Fibroblast of skin of back (primary cell): ENCODE measurements around the gene TSSC4.

Experiments
- DNase-seq: peaks from one replicate; pipeline ENCODE4 v3.0.0-alpha.2; 2013

Gene TSSC4

DNA sequence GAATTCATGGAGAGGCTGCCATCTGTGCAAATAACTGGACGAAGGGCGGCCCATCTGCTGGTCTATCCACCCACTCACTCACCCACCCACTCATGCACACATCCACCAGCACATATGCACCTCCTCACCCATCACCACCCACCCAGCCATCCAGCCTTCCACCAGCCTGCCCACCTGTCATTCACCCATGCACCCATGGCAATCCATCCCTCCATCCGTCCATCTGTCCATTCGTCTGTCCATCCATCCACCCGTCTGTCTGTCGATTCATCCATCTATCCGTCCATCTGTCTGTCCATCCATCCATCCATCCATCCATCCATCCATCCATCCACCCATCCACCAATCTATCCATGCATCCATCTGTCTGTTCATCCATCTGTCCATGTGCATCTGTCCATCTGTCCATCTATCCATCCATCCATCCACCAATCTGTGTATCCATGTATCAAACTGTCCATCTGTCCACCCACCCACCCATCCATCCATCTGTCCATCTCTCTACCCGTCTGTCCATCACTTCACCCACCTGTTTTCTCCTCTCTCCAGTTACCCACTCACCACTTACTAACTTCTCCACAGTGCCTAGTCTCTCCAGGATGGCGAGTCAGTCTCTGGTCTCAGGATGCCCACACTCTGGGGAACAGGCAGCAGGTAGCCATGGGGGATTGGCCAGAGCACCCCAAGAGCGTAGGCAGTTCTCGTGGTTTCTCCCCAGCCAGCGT, 34.9 kb downstream of the TSSC4 start:
- DNase-seq, result no peak

DNA sequence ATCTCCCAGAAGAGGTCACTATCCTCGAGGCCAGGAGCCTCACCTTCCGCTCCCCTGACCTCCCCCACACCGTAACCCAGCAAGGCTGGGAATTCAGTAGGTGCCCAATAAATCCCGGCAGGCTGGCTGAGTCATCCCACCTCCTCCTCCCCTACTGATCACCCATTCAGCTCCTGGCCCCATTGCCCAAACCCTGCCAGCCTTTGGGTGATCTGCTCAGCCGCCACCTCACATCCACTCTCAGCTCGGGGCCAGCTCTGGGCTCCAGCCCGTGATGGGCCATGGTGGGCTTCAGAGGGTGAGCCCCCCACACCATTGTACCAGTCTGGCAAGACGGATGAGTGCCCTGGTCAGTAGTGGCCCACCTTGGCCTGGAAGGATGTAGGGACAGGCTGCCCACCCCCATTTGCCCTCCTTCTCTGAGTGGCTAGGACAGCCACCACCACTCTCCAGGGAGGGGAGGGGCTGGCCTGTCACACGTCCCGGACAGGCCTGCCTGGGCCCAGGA, 35.5 kb downstream of the TSSC4 start:
- no peak for DNase-seq

DNA sequence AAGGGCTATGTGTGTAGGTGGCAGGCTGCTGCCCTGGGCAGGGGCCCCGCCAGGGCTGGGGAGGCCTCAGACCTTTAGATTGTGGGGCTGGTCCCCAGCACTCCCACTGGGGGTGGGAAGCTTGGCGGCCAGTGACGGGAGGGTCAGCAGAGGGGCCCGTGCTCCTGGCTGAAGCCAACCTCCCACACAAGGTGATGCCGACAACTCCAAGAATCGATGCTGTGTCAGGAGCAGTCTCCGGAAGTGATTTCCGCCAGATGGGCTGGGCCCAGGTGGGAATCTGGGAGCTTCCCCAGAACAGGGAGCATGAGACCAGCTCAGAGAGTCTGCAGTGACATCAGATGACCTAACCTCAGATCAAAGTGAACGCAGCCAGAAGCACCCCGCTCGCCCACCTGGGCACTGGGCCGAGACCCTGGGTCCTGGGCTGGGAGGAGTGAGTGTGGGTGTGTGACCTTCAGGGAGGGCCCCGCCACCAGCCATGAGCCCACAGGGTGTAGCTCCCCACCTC, 36.0 kb downstream of the TSSC4 start:
- DNase-seq, result no peak

DNA sequence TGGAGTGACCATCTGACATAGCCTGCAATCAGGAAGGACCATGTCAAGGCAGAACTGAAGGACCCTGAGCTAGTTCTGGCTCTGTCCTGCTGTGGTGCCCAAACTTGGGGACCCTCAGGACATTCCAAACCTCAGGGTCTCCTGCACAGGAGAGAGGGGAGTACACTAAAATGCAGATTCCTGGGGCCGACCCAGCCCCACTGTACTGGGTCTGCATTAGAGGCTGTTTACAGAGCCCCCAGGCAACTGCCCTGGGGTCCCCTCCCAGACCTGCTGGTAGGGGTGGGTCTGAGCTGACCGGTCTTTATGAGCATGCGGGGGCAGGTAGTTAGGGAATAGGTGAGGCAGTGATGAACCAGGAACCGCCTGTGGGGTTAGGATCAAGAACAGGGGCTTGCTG, 37.0 kb downstream of the TSSC4 start:
- no peak for DNase-seq

DNA sequence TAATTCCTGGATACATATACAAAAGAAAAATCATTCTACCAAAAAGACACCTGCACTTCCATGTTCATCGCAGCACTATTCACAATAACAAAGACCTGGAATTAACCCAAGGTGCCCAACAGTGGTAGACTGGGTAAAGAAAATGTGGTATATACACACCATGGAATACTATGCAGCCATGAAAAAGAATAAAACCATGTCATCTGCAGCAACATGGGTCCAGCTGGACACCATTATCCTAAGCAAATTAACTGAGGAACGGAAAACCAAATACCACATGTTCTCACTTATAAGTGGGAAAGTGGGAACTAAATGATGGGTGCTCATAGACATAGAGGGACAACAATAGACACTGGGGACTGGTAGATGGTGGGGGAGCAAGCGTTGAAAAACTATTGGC, 39.3 kb downstream of the TSSC4 start:
- no peak for DNase-seq

DNA sequence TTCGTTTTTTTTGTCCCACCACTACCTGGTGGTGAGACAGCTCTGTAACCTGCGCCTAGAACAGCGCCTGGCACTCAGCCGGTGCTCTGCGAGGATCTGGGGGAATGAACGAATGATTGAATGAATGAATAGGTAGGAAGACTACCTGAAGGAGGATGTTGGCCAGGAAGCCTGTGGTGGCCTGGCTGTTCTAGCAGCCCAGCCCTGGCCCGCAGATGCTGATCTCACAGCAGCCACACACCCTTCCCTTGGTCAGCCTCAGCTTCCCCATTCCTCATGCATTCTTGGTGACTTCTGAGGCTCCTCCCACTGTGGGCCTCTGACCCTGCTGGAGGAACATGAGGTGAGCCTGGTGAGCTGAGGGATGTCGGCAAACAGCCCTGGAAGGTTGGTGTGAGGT, 40.1 kb downstream of the TSSC4 start:
- no peak for DNase-seq

DNA sequence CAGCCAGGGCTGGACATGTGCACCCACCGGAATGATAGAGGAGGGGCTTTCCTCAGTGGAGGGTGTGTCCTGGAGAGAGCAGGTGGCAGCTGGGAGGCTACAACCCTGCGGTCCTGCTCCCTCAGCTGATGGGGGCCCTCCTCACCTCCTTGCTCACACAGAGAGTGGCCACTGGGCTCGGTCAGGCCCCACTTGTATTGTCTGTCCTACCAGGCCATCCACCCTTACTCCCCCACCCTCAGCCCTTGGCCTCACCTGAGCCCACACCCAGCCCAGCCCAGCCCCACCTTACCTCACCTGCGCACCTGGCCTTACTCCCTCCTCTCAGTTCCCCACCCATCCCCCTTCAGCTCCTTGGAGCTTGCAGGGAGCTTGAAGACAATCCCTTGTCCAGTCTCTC, 40.6 kb downstream of the TSSC4 start:
- DNase-seq, result no peak

DNA sequence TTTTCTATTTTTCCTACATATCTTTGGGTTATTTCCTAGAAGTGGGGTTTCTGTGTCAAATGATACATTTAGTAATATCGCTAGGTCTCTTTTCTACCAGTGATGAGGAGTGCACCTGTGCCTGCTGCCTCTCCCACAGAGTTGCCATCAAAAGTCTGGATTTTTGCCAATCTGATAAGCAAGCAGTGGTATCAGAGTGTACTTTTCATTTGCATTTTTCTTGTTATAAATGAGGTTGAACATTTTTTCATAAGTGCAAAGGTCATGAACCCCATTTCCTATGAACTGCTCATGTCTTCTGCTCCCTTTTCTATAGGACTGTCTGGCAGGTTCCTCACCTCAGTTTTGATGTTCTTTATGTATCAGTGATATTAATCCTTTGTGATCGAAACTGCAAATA, 42.0 kb downstream of the TSSC4 start:
- no peak for DNase-seq

DNA sequence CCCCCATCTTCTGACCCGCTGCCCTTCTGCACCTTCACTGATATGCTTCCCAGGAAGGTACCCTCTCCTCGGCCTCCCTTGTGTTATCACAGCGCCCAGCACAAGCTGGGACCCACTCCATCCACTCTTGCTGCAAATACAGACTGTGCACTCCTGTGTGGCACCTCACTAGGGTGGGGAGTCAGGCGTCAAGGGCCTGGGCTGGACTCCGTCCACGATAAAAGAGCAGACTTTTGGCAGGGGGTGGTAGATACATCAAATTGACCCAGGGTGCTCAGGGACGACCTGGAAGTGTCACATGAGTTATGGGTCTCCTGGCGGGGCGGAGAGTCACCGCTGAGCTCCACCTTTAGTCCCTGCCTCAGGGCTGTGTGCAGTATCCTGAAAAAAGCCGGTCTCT, 42.9 kb downstream of the TSSC4 start:
- DNase-seq, result no peak

DNA sequence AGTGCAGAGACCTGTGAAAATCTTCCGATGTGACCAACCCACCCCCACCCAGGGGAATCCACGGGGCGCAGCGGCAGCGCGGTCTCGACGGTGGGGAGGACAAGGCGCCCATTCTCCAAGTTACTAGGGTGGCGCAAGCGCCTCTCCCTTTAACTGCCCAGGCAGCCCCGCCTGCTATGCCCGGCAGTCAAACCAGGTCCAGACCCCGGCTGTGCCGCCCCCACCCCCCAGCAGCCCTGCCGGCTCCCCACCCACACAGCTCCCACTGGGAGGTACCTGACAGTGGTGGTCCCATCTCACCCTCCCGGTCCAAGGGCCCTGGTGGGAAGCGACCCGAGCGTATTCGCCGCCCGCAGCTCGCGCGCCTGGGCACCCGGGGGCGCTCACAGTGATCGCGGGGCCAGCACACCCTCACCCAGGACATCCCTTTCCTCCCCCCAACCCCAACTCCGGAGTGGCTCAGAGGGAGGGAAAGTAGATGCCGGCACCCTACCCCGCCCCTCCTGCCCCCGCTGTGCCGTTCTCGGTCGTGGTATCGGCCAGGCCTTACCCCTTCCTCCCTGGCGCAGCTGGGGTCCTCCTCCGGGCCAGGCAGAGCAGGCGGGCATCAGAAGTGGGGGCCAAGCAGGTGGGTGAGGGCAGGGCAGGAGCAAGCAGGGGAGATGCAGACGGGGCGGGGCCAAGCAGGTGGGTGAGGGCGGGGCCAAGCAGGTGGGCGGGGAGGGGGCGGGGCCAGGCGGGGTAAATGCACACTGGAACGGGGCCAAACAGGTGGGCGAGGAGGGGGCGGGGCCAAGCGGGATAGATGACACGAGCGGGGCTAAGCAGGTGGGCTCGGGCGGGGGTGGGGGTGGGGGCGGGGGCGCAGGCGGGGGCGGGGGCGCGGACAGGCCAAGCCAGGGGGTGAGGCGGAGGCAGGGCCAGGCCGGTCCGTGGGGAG, 43.6 kb downstream of the TSSC4 start, which contains the start of gene TRPM5:
Gene TRPM5, minus strand, starts transcription at position 634 of the 940 bp plus-strand sequence. CDS start 21,478 bp downstream, outside the sequence.
- DNase-seq, result no peak

DNA sequence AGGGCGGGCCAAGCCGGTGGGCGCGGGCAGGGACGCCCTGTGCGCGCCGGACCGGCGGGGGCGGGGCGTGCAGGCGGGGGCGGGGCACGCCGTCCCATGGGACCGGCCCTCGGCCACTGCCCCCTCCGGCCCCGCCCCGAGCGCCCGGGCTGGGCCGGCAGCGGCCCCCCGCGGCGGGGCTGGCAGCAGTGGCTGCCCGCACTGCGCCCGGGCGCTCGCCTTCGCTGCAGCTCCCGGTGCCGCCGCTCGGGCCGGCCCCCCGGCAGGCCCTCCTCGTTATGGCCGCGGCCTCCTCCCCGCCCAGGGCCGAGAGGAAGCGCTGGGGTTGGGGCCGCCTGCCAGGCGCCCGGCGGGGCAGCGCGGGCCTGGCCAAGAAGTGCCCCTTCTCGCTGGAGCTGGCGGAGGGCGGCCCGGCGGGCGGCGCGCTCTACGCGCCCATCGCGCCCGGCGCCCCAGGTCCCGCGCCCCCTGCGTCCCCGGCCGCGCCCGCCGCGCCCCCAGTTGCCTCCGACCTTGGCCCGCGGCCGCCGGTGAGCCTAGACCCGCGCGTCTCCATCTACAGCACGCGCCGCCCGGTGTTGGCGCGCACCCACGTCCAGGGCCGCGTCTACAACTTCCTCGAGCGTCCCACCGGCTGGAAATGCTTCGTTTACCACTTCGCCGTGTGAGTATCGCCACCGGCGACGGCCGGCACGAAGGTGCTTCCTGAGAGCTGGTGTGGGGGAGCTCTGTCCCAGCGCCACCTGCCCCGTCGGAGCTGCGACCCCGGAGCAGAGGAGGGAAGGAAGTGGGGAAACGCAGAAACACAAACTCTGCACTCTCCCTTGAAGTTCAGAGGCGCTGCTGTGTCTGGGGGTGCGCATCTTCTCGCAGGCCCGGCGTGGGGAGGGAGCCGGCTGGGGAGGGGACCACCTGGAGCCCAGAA, 44.5 kb downstream of the TSSC4 start, which contains the start of gene KCNQ1:
Gene KCNQ1, plus strand, starts transcription at position 188 of the 925 bp plus-strand sequence. Its CDS starts 91 bp downstream, at position 279.
- DNase-seq, result no peak

DNA sequence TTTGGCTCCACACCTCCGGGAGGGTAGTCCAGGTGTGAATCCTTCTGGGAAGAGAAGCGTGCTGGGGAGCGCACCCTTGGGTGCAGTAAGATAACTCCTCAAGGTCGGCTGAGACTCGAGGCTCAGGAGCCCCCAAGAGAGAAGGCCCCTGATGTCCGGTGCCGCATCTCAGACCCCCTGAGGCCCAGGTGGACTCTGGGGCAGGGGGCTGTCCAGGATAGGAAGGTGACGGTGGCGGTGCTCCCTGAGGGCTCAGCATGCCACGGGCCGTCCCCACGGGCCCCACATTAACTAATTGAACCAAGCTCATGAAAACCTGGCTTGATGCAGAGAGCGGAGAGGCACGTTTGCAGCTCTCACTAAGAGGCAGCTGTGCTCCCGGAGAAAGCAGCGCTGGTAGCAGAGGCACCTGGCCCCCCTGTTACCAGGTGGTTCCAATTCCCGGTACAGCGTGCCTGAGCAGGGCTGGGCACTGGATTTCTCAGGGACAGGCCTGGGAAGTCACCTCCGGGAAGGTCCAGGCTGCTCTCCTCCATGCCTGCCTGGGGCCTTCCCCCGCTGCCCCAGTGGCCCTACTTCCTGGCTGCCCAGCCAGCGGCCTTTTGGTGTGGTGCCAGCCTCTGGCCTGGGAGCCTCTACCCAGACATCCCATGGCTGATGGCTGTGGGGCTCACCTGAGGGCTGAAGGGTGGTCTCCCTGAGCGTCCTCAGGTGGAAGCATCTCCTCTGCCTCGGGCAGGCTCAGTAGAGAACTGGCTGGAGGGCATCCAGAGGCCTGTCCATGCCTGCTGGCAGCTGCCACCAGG, 45.4 kb downstream of the TSSC4 start:
- no peak for DNase-seq

DNA sequence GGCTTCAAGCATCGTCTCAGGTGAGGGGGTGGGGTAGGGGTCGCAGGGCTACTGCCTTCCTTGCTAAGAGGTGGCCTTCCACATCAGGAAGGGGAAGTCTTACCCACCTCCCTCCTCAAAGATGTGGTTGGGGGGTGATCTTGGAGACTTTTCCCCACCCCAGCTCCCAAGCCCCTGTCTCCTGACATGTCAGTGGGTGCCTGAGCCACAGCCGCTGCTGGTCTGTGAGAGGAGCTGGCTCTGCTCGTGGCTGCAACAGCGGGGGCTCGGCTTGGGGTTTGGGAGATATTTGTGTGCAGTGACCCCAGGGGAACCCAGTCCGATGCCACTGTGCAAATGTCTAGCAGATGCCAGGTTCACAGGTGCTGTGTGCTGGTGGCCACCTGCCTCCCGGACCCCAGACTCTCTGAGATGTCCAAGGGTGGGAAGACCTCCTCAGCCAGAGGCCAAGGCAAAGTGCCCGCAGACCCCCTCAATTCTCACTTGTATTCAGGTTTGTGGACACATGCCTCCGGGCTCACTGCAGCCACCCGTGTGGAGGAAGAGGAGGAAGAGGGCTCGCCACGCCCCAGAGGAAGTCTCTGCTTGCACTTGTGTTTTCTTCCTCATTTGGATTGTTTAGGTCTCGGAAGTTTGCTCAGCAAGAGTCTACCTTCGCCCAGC, 46.2 kb downstream of the TSSC4 start:
- no peak for DNase-seq

DNA sequence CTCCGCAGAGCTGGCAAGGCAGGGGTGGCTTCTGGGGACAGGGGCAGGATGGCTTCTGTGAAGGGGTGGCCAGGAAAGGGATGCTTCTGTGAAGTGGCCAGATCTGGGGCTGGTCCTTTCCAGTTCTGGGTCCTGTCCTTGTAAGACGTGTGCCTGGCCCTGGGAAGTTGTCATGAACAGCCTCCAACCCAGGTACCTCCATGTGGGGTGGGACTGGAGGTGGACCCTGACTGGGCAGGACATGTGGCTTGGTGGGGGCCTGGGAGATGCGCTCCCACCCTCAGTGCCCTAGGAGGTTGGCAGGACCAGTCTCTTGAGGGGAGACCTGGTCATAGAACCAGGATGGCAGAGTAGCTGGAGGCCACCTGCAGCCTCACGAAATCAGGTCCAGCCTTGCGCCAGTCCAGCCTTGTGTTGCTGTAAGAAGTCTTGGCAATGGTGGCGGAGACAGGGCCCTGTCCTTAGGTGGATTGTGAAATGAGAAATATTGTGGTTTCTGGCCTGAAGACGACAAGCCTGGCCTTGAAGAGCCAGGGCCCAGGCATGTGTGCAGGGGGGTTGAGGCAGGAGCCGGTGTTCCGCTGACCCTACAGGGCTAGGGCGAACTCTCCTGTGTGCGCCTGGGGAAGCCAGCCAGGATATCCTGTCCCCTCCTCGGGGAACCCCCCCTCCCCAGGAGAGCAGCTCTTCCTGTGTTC, 46.9 kb downstream of the TSSC4 start:
- no peak for DNase-seq

DNA sequence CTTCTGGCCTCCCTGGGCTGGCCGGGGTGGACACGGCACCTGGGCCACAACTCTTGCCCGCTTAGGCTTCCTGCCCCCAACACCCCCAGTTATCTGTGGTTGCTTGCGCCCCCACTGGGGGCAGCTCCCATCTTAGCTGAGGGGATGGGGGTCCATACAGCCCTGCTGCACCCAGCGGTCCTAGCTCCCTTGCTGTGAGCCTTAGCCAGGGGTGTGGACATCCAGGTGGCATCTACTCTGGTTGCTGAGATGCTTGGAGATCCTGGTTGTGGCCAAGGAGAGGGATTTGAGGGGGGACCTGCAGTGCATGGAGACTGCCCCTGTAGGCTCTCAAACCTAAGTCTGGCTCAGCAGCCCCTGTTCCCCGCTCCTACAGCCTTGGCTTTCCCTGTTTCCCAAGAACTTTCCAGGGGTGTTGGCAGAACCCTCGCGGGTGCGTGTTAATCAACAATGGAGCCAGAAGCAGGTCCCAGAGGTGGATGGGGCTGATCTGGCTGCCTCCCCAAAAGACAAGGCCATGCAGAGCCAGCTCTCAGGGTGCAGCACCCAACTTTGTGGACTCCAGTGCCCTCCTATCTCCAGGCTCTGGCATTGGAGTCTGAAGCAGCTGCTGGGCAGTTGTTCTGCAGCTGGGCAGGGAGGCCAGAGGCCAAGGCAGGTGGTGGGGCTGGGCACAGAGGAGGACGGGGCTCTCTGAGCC, 47.6 kb downstream of the TSSC4 start:
- DNase-seq, result no peak

DNA sequence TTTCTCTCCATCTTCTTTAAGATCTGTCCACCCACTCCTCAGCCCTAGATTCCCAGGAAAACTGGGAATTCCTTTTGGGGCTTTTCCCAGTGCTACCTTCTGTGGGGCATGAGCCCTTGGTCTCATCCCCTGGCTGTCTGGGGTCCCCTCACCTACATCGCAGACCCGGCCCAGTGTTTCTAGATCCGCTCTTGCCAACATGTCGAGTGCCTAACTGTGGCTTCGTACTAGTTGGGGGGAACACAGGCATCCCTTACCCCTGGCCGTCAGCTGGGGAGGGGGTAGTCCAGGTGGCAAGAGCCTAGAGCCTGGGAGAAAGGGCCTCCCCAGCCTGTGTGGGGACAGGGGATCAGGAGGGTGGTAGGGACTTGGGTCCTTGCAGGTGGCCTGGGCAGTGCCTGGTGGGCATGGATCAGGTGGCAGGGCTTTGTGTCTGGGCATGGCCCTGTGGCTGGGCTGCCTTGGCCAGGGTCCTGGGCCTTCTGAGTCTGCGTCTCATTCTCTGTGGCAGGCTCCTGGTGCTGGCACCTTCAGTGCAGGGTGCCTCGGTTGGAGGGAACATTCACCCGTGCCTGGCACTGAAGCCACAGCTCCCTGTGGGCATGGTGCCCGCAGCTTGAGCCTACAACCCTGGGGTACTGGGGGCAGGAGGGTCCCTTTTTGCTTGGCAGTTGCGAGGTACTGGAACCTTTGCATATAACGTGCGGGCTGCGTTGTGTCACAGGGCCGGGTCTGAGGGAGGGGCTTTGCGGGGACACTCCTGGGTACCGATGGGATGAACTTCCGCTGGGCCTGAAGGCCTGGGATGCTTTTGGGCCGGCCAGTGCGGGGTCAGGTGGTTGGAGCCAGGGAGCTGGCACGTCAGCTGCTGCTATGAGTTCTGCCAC, 48.4 kb downstream of the TSSC4 start:
- DNase-seq, result no peak

DNA sequence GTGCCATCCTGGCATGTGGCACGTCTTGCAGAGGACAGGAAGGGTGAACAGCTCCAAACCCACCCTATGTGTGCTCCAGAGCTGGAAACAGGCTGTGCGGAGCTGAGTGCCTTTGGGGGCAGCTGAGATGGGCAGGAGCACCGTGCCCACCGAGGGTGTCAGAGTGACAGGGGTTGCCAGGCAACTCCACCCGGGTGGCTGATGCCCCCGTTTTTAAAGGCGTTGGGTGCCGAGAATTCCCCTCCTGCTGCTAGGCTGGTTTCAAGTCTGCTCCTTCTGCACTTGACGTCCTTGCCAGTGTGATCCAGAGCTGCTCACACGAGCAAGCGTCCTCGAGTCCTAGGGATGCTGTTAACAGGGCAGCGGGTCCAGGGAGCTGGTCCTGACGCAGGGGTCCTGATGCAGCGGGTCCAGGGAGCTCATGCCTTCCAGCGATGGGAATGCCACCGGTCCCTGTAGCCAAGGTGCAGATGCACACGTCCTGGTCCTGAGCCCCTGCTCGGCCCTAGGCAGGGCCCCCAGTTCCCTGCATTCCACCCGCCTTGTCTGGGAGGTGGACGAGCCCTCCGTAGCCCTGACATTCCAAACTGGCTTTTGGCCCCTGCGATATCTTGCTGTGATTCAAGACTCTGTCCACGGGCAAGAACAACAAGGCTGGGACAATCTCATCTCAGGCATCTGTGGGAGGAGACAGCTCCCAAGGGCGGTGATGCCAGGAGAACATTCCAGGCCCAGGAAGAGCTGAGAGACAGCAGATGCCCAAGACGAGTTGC, 49.2 kb downstream of the TSSC4 start:
- no peak for DNase-seq
